ENCODE measurements around the gene KCNIP4.

Gene KCNIP4

DNA sequence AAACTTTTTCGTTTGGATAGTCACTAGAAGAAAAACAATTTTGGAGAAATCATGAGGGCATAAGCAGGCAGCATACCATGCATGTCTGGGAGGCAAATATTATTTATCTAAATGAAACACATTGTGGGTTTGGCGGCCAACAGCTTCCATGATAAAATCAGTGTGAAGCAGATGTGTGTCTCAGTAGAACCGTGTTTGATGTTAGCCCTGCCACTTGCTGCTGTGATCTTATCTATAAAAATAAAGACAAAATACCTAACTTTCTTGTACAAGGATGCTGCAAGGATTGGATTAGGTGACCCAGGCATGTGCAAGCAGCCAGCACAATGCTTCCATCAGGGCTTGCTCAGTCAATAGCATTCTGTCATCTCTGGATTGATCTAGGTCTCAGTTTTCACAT is 906.9 kb downstream of the KCNIP4 start:
- H3K4me3 ChIP-seq (replicated peaks; ENCODE audit: low read depth, low read length), result no peak overlapping the region
- TF ChIP-seq, protein P1, sequence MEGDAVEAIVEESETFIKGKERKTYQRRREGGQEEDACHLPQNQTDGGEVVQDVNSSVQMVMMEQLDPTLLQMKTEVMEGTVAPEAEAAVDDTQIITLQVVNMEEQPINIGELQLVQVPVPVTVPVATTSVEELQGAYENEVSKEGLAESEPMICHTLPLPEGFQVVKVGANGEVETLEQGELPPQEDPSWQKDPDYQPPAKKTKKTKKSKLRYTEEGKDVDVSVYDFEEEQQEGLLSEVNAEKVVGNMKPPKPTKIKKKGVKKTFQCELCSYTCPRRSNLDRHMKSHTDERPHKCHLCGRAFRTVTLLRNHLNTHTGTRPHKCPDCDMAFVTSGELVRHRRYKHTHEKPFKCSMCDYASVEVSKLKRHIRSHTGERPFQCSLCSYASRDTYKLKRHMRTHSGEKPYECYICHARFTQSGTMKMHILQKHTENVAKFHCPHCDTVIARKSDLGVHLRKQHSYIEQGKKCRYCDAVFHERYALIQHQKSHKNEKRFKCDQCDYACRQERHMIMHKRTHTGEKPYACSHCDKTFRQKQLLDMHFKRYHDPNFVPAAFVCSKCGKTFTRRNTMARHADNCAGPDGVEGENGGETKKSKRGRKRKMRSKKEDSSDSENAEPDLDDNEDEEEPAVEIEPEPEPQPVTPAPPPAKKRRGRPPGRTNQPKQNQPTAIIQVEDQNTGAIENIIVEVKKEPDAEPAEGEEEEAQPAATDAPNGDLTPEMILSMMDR (IDR thresholded peaks at IDR 0.05; ENCODE audit: low read depth, low read length, missing control alignments), result no peak
- no peak for DNase-seq (ENCODE audit: extremely low read depth, low read depth)

DNA sequence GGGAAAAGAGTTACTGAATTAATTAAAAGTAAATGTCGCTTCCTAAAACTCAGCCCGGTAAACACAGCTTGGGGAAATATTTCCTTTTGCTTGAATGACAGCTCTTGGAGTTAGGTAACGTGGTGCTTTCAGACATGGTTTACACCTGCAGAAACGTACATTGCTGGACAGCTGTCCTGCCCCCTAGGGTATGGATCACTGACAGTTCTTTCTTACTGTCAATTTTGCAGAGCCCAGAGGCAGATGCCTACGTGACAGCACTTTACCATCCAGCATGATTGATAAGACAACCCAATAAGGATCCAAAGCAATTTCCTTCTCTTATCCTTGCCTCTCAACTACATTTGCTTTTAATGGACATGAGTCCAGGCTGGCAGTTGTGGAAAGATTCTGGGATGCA is 913.8 kb downstream of the KCNIP4 start:
- DNase-seq (ENCODE audit: extremely low read depth, low read depth), result no peak
- TF ChIP-seq, protein P1 (IDR thresholded peaks at IDR 0.05; ENCODE audit: low read depth, low read length, missing control alignments), result no peak
- H3K4me3 ChIP-seq (replicated peaks; ENCODE audit: low read depth, low read length), result no peak overlapping the region

DNA sequence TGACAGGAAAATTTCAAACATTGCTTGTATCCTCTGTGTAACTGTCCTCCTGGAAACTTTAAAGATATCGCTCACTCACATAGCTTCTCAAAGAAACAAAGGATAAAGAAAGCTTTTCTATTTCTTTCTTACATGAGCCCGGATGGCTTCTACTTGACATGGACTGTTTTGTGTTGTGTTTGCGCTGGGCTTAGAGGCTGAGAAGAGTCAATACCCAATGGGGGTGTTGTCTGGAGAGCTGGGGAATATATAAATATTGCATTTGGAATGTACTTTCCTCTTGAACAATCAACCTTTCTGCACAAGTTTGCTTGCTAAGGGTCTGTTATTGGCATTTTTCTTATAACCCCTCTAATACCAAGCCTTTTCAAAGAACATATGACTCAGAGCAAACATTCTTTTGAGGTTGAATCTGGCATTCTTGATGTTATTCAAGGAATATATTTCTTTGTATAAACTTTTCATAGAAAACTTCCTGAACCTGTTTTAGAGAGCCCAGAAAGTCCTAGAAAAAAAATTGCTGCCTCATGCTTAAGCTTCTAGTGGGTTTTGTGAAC is 916.4 kb downstream of the KCNIP4 start:
- DNase-seq (ENCODE audit: extremely low read depth, low read depth), result no peak
- H3K4me3 ChIP-seq (replicated peaks; ENCODE audit: low read depth, low read length), result no peak overlapping the region
- TF ChIP-seq, protein P1 (IDR thresholded peaks at IDR 0.05; ENCODE audit: low read depth, low read length, missing control alignments), result no peak

DNA sequence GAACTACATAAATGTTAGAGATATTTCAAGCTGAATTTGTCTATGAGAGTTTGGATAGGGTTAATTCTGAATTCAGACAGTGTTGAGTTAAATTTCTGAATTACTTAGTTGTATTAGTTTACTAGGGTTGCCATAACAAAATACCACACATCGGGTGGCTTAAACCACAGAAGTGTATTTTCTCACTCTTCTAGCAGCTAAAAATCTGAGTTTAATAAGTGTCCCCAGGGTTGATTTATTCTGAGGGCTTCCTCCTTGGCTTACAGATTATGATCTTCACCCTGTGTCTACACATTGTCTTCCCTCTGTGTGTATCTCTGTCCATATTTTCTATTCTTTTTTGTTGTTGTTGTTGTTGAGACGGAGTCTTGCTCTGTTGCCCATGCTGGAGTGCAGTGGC is 929.8 kb downstream of the KCNIP4 start:
- no peak for DNase-seq (ENCODE audit: extremely low read depth, low read depth)
- no peak overlapping the region for H3K4me3 ChIP-seq (replicated peaks; ENCODE audit: low read depth, low read length)
- TF ChIP-seq, protein P1 (IDR thresholded peaks at IDR 0.05; ENCODE audit: low read depth, low read length, missing control alignments), result no peak

GRCh38 chr4:21013501-21013900 is 935.1 kb downstream of the KCNIP4 start:
- TF ChIP-seq, protein P1 (IDR thresholded peaks at IDR 0.05; ENCODE audit: low read depth, low read length, missing control alignments), result no peak
- no peak for DNase-seq (ENCODE audit: extremely low read depth, low read depth)
- H3K4me3 ChIP-seq (replicated peaks; ENCODE audit: low read depth, low read length), result no peak overlapping the region

- DNase-seq (ENCODE audit: extremely low read depth, low read depth), result no peak
- H3K4me3 ChIP-seq (replicated peaks; ENCODE audit: low read depth, low read length), result no peak overlapping the region
- TF ChIP-seq, protein P1 (IDR thresholded peaks at IDR 0.05; ENCODE audit: low read depth, low read length, missing control alignments), result no peak
Measured at GRCh38 chr4:21012851-21013331, 935.7 kb downstream of the KCNIP4 start.

DNA sequence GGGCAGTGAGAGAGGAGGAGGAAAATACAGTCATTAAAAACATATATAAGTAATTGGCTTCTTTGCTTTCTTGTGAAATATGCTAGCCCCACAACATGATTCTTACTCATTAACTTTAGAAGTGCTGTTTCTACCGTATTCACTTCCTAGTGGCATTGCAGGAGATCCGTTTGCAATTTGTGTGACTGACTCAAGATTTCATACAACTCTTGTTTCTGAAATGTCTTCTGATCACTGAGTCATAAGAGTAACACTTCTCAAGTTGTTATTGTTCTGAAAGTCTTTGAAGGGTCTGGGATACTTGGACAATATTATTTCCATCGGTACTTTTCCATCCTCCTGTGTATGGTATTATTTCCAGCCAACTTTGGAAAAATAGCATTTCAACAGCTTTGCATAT is 937.5 kb downstream of the KCNIP4 start:
- TF ChIP-seq, protein P1 (IDR thresholded peaks at IDR 0.05; ENCODE audit: low read depth, low read length, missing control alignments), result no peak
- H3K4me3 ChIP-seq (replicated peaks; ENCODE audit: low read depth, low read length), result no peak overlapping the region
- no peak for DNase-seq (ENCODE audit: extremely low read depth, low read depth)
